Stimulated activated CD4-positive, alpha-beta T cell treated with anti-CD3 and anti-CD28 coated beads, Interleukin-2, amount 100 ng/mL, for 48 hours (primary cell): ENCODE results near the gene SELP.

Source experiments
- DNase-seq, 2 donors: peaks; one replicate each; pipeline ENCODE4 v3.0.0-alpha.2; 2020

The SELP gene

DNA sequence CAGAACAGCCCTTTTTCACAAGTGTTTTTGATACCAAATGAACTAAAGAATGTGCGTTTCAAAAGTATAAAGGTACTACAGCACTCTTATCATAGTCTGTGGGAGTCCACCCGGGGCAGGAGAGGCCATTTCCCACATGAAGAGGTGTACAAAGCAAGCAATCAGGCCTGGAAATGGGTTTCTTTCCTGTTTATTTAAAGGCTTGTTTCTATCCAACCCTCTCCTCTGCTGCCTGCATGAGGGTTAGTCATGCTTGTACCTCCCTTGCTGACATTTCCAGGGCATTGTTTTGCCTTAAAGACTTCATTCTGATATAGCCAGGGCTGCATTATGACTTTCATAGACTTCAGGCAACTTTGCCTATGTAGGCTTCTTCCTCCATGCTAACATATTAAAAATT lies 11.6 kb downstream of the SELP start:
- DNase-seq: no peak

GRCh38 chr1:169615803-169616202 lies 14.1 kb downstream of the SELP start:
- DNase-seq: no peak

GRCh38 chr1:169610858-169611257 lies 19.1 kb downstream of the SELP start:
- no peak for DNase-seq

GRCh38 chr1:169610108-169610507 lies 19.8 kb downstream of the SELP start:
- no peak for DNase-seq

GRCh38 chr1:169608226-169608625 lies 21.7 kb downstream of the SELP start:
- no peak for DNase-seq

- no peak for DNase-seq
Observed at GRCh38 chr1:169604781-169605560, 25.0 kb downstream of the SELP start.

GRCh38 chr1:169601096-169601881 lies 28.6 kb downstream of the SELP start:
- DNase-seq: no peak

GRCh38 chr1:169595764-169596711 lies 33.9 kb downstream of the SELP start:
- DNase-seq: no peak

- DNase-seq: no peak
Observed at GRCh38 chr1:169594391-169594790, 35.5 kb downstream of the SELP start.

DNA sequence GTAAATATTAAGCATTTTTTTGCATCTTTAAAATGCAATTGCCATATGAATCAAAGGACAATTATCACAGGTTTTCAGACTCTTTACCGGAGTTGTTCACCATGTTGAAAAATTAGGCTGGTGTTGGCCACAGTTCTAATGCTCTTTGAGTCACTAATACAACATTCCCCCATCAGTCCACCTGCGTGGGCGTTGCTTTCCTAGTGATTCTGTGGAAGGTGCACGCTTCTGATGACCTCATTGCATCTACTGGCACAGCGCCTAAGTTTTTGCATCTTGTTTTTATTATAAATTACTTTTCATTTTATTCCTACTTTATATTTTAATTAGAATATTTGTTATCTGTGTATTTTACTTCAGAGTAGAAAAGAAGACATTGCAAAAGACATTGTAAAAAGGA lies 39.0 kb downstream of the SELP start:
- DNase-seq: no peak

- no peak for DNase-seq
Observed at GRCh38 chr1:169588785-169589485, 41.0 kb downstream of the SELP start.

DNA sequence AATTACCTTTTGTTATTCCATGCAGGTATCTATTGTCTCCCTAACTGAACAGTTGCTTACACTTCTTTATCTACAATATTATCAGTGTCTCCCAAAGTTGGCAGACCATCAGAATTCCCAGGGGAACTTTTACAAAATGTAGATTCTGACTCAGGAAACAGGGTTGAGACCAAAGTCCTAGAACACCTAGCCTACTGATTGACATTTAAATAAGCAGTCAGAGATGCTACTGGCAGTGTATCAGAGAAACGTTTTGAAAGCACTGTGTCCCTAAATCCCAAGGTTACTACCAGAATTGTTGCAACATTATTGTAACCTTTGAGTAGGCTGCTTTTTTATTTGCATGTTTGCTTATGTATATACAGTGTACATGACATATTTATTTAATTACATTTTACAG lies 41.8 kb downstream of the SELP start:
- DNase-seq: no peak

GRCh38 chr1:169586395-169587255 lies 43.3 kb downstream of the SELP start, which contains the start of gene F5:
TSS of gene F5 (minus strand) at chr1:169586481. CDS start at chr1:169586386, 95 bp downstream.
- peak; percentile 63 to 69 for DNase-seq

- no peak for DNase-seq
Observed at GRCh38 chr1:169586067-169586394, 43.9 kb downstream of the SELP start.

- no peak for DNase-seq
Observed at GRCh38 chr1:169585181-169585580, 44.7 kb downstream of the SELP start.

GRCh38 chr1:169584483-169585144 lies 45.3 kb downstream of the SELP start:
- no peak for DNase-seq

GRCh38 chr1:169577981-169578738 lies 51.8 kb downstream of the SELP start:
- DNase-seq: no peak

GRCh38 chr1:169576935-169577331 lies 53.0 kb downstream of the SELP start:
- no peak for DNase-seq

DNA sequence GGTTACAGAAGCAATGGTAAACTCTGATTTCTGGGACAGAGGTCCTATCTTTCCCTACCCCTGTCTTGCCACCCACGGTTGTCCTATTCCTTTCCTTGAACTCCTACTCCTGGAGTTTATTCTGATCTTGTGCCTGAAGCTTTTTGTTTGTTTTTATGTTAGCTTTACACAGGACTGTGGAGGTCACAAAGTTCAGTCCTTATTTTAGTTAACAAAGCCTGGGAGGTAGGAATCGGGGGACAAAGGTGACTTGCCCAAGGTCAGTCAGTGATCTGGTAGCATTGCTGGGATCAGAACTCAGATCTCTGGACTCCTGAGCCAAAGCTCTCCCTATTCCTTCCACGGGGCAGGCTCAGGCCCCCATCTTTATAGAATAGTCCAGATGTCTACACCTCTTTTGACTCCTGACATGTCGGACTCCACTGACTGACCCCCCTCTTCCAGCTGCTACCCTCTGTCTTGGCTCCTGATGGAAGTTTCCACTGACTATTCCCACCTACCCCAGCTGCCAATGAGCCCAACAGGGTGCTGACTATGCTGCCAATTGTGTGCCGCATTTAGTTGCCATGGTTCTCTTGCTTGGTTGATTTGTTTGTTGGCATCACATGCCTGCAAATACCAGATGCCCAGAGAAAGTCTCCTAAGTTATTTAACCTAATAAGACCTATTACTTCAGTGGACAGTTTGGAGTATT lies 53.5 kb downstream of the SELP start:
- DNase-seq: no peak

GRCh38 chr1:169574336-169574735 lies 55.6 kb downstream of the SELP start:
- DNase-seq: no peak
